Activated CD8-positive, alpha-beta T cell treated with anti-CD3 and anti-CD28 coated beads for 36 hours (primary cell): ENCODE measurements around the gene NDUFB4. TPM values are rescaled to one million over a fixed set of nuclear protein-coding genes. Genes with fewer than 3 reads are reported as not detected.

Experiments
- ATAC-seq: fragments of 200-7000 bp; cut with Tn5 transposase; one replicate; pipeline ENCODE4 v1.10.0; 2021; ENCODE audit warnings: mild to moderate bottlenecking, moderate library complexity
- CTCF ChIA-PET: fragments of 350-600 bp; sonication (Branson Sonifier 250); formaldehyde crosslinking; loops from one replicate; lab custom pipeline; 2021; ENCODE audit warnings: antibody characterized with exemption; lab: Charles Lee
- POLR2A ChIA-PET: fragments of 350-600 bp; sonication (Branson Sonifier 250); formaldehyde crosslinking; loops from one replicate; lab custom pipeline; 2021; ENCODE audit warnings: antibody characterized with exemption; lab: Charles Lee
- DNase-seq: peaks from one replicate; pipeline ENCODE4 v3.0.0-alpha.2; 2020
- H3K27ac Mint-ChIP-seq: one replicate; pipeline ENCODE4 v1.8.0; 2021; ENCODE audit warnings: mild to moderate bottlenecking, mixed read lengths
- H3K27me3 Mint-ChIP-seq: one replicate; pipeline ENCODE4 v1.8.0; 2021; ENCODE audit warnings: mixed read lengths
- H3K36me3 Mint-ChIP-seq: one replicate; pipeline ENCODE4 v1.8.0; 2021; ENCODE audit warnings: low read depth, mixed read lengths
- H3K4me1 Mint-ChIP-seq: one replicate; pipeline ENCODE4 v1.8.0; 2021; ENCODE audit warnings: low read depth, mixed read lengths
- H3K4me3 Mint-ChIP-seq: one replicate; pipeline ENCODE4 v1.8.0; 2021; ENCODE audit warnings: mild to moderate bottlenecking, moderate library complexity, mixed read lengths
- H3K9me3 Mint-ChIP-seq: one replicate; pipeline ENCODE4 v1.8.0; 2021; ENCODE audit warnings: mixed read lengths
- CTCF ChIP-seq: fragments of 200-600 bp; IDR thresholded peaks from one replicate; pipeline ENCODE4 v1.8.0; 2022; ENCODE audit warnings: antibody characterized with exemption, mild to moderate bottlenecking
- intact Hi-C: fragments of 100-400 bp; cut with micrococcal nuclease; formaldehyde crosslinking; loops from one replicate; pipeline ENCODE4 v1.10.0; 2022
- total RNA-seq, 2 experiments: library from RNA; stranded (reverse); gene quantifications; one replicate each; pipeline ENCODE4 v1.2.3, GENCODE V29; 2021

The NDUFB4 gene
- total RNA-seq, 2 experiments from 2014 or later, result 147 to 162 TPM

GRCh38 chr3:120599211-120599610 is 3.1 kb downstream of the NDUFB4 start:
- intact Hi-C loops, result no loop called here
- H3K27ac Mint-ChIP-seq, result no peak overlapping the region
- ATAC-seq (no peak), DNase-seq (no peak)
- TF ChIP-seq CTCF, result no peak
- peaks cover 17% of the 10 kb centered on the region for H3K36me3 Mint-ChIP-seq
- H3K27me3 Mint-ChIP-seq, result no peaks in the 10 kb centered on the region
- H3K9me3 Mint-ChIP-seq, result no peaks in the 10 kb centered on the region
- ChIA-PET CTCF (interaction anchor here (2.1 kb wide), 1 partner anchor 41 kb away, joined by 13 read pairs; no protein-coding TSS in a partner anchor), POLR2A (no interaction called here)
- H3K4me3 Mint-ChIP-seq, result no peak overlapping the region
- peaks cover 8% of the 10 kb centered on the region for H3K4me1 Mint-ChIP-seq

GRCh38 chr3:120601554-120601953 is 5.4 kb downstream of the NDUFB4 start:
- no peaks in the 10 kb centered on the region for H3K9me3 Mint-ChIP-seq
- POLR2A ChIA-PET, result no interaction called here

GRCh38 chr3:120602682-120603081 is 6.5 kb downstream of the NDUFB4 start:
- peaks cover 17% of the 10 kb centered on the region for H3K36me3 Mint-ChIP-seq
- no peak overlapping the region for H3K27ac Mint-ChIP-seq

More at GRCh38 chr3:120601554-120601953, 5.4 kb downstream of the NDUFB4 start:
- no peak for ATAC-seq
- no peak for TF ChIP-seq CTCF
- H3K36me3 Mint-ChIP-seq, result peaks cover 17% of the 10 kb centered on the region
- intact Hi-C loops, result no loop called here
- H3K27ac Mint-ChIP-seq, result no peak overlapping the region
- H3K27me3 Mint-ChIP-seq, result no peaks in the 10 kb centered on the region
- CTCF ChIA-PET, result no interaction called here
- H3K4me3 Mint-ChIP-seq, result no peak overlapping the region
- no peaks in the 10 kb centered on the region for H3K4me1 Mint-ChIP-seq
- DNase-seq, result no peak

GRCh38 chr3:120604382-120604781 is 8.2 kb downstream of the NDUFB4 start:
- ChIA-PET CTCF (interaction anchor here (1.1 to 1.8 kb wide), 3 partner anchors 9 to 191 kb away, joined by 3 to 6 read pairs (median 3); no protein-coding TSS in a partner anchor), POLR2A (interaction anchor here (0.6 kb wide), 1 partner anchor 10 kb away, joined by 3 read pairs; no protein-coding TSS in a partner anchor)

More at GRCh38 chr3:120602682-120603081, 6.5 kb downstream of the NDUFB4 start:
- Mint-ChIP-seq H3K4me3 (no peak overlapping the region), H3K4me1 (no peaks in the 10 kb centered on the region), H3K27me3 (no peaks in the 10 kb centered on the region), H3K9me3 (no peaks in the 10 kb centered on the region)
- TF ChIP-seq CTCF, result no peak
- POLR2A ChIA-PET, result no interaction called here
- no peak for DNase-seq
- CTCF ChIA-PET, result interaction anchor here (0.8 kb wide), 1 partner anchor 35 kb away, joined by 3 read pairs; no protein-coding TSS in a partner anchor
- no peak for ATAC-seq
- intact Hi-C loops, result no loop called here

More at GRCh38 chr3:120604382-120604781, 8.2 kb downstream of the NDUFB4 start:
- DNase-seq, result no peak
- no peaks in the 10 kb centered on the region for H3K9me3 Mint-ChIP-seq
- ATAC-seq, result no peak
- TF ChIP-seq CTCF, result no peak
- no peaks in the 10 kb centered on the region for H3K4me1 Mint-ChIP-seq
- no peak overlapping the region for H3K4me3 Mint-ChIP-seq
- no peaks in the 10 kb centered on the region for H3K27me3 Mint-ChIP-seq
- H3K36me3 Mint-ChIP-seq, result peaks cover 17% of the 10 kb centered on the region
- H3K27ac Mint-ChIP-seq, result no peak overlapping the region
- intact Hi-C loops, result no loop called here
